Stomach (tissue), 9 donors: ENCODE results near the gene EMP3. TPM values are rescaled to one million over a fixed set of nuclear protein-coding genes. Genes with fewer than 3 reads are reported as not detected.
A peak's percentile ranks its signal among the peaks of the same experiment; 100 is the strongest.

Experiments used
- DNase-seq, 2 donors: peaks; one replicate each; pipeline versions ENCODE4 v3.0.0 to v3.0.0-alpha.2; 2013 to 2019
- H3K27ac ChIP-seq, 5 donors: fragments of 200-600 bp in 4 of 5; sonication (generic) in 4 of 5; one replicate each; pipeline ENCODE4 v1.5.1; 2013 to 2019; ENCODE audit warnings: mild to moderate bottlenecking in 1 of 5, moderate library complexity in 1 of 5
- H3K27me3 ChIP-seq, 3 donors: fragments of 200-600 bp; sonication (generic); one replicate each; pipeline ENCODE4 v1.5.1; 2017 to 2019; ENCODE audit warnings: mixed run types in 1 of 3
- H3K36me3 ChIP-seq, 4 donors: fragments of 200-600 bp; sonication (generic); 1 replicate in 3 of 4; 2 replicates in 1 of 4; pipeline ENCODE4 v1.5.1; 2016 to 2019
- H3K4me1 ChIP-seq, 4 donors: fragments of 200-600 bp; sonication (generic); one replicate each; pipeline ENCODE4 v1.5.1; 2016 to 2019
- H3K4me3 ChIP-seq, 4 donors: fragments of 200-600 bp; sonication (generic) in 3 of 4; one replicate each; pipeline ENCODE4 v1.5.1; 2016 to 2019; ENCODE audit warnings: mild to moderate bottlenecking in 1 of 4
- H3K9me3 ChIP-seq, 4 donors: fragments of 200-600 bp; sonication (generic); one replicate each; pipeline ENCODE4 v1.5.1; 2016 to 2019
- EP300 ChIP-seq: sonication (generic); formaldehyde crosslinking; IDR thresholded peaks from one replicate; pipeline ENCODE4 v1.6.1; 2017; ENCODE audit warnings: antibody characterized with exemption
- POLR2A ChIP-seq, 4 donors: fragments of 450-650 bp; IDR thresholded peaks; one replicate each; pipeline ENCODE4 v1.6.1; 2016; ENCODE audit warnings: antibody characterized with exemption in 4 of 4, control low read depth in 2 of 4, mild to moderate bottlenecking in 1 of 4, moderate library complexity in 1 of 4
- POLR2AphosphoS5 ChIP-seq, 3 donors: sonication (generic); formaldehyde crosslinking; IDR thresholded peaks; one replicate each; pipeline ENCODE4 v1.6.1; 2016; ENCODE audit warnings: antibody characterized with exemption in 3 of 3
- WGBS, 5 donors: extraction: QIAGEN DNeasy Blood & Tissue Kit in 3 of 5; methylation state at CpG; one replicate each; pipeline versions ENCODE4 v1.1.5 to v1.1.7; 2013 to 2018; 5-methylcytosine and 5-hydroxymethylcytosine counted together
- intact Hi-C: fragments of 100-400 bp; cut with DNase I; formaldehyde crosslinking; loops from one replicate; pipeline ENCODE4 v1.15.1; 2023; ENCODE audit warnings: low total_unique reads
- polyA plus RNA-seq, 3 donors: library from polyadenylated mRNA; stranded (reverse); fragments of 200-250 nt; gene quantifications; one replicate each; pipeline ENCODE4 v1.2.3, GENCODE V29; 2013
- total RNA-seq, 5 donors: library from RNA; depleted of rRNA; stranded (reverse); fragments of >200 nt; gene quantifications; one replicate each; pipeline versions ENCODE4 v1.1.0 to v1.2.3, GENCODE V29; 2014 to 2016
- TF ChIP-seq, protein P1 (sequence below), 7 experiments: fragments of 450-650 bp in 4 of 7; fragments of 200-600 bp in 3 of 7; sonication (generic) in 3 of 7; IDR thresholded peaks; one replicate each; pipeline ENCODE4 v1.5.1; 2016 to 2019; ENCODE audit warnings: antibody characterized with exemption in 7 of 7, control low read depth in 2 of 7, mild to moderate bottlenecking in 1 of 7
- donor health status: healthy with polysubstance abuse.
- donor health status: Bipolar disorder and iron deficiency.
- donor health status: healthy.

Gene EMP3
- total and polyA plus RNA-seq, 8 donors: 6.4 to 61.4 (median 44.4) TPM

DNA sequence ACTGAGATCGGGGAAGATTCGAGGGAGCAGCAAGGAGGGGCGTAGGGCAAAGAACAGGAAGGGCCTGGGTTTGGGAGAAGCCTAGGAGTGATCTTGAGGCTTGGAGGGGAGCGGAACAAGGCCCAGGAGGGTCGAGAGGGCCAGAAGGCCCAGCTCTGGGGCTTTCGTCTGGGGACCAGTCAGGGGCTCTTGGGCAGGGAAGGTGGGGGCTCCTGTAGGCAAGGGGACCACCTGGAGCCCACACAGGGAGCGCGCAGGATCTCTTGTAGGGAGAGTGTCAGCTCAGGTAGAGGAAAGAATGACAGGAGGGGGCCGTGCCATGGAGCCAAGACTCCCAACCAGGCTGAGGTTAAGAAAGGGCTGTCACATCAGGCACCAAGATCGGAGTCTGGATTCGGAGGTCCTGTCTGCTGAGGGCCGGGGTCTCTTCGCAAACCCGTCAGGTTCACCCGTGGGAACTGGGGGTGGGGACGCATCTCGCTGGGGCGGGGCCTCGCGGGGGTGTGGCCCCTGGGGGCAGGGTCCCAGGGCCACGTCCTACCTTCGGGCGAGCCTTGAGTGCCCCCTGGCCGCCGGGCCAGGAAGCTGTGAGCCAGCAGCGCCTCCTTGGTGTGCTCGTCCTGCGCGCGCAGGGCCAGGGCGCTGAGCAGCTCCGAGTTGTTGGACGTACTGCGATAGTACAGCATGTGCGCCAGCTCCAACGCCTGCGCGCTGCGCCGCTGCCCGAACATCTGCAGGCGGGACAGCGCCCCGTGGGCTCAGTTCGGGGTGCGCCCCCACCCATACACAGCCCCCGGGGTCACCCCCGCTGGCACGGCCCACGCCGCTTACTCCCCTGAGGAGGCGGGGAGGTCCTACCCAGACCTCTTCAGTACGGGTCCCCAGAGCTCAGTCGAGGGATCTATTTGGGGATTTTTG lies 8.4 kb downstream of the EMP3 start:
- Histone ChIP-seq H3K27ac (peak overlapping the region; percentile 83 to 94 (median 94)), H3K9me3 (no peaks in the 10 kb centered on the region), H3K4me1 (peaks cover 30 to 56% (median 44%) of the 10 kb centered on the region in 4 donors), H3K27me3 (no peaks in the 10 kb centered on the region), H3K36me3 (peaks cover 0 to 16% (median 6%) of the 10 kb centered on the region in 4 donors), H3K4me3 (peak overlapping the region; percentile 43 to 58 (median 51))
- intact Hi-C loops: no loop called here
- DNase-seq: peak; percentile 95 to 98
- WGBS, 5 donors: 3 to 9% (median 4%) methylated on average over 20 to 54 of the region's 54 CpGs
- no peak for TF ChIP-seq EP300
- peak; percentile 43 to 75 (median 61) for TF ChIP-seq POLR2AphosphoS5 (IDR thresholded peaks at IDR 0.05)
- TF ChIP-seq, protein P1, sequence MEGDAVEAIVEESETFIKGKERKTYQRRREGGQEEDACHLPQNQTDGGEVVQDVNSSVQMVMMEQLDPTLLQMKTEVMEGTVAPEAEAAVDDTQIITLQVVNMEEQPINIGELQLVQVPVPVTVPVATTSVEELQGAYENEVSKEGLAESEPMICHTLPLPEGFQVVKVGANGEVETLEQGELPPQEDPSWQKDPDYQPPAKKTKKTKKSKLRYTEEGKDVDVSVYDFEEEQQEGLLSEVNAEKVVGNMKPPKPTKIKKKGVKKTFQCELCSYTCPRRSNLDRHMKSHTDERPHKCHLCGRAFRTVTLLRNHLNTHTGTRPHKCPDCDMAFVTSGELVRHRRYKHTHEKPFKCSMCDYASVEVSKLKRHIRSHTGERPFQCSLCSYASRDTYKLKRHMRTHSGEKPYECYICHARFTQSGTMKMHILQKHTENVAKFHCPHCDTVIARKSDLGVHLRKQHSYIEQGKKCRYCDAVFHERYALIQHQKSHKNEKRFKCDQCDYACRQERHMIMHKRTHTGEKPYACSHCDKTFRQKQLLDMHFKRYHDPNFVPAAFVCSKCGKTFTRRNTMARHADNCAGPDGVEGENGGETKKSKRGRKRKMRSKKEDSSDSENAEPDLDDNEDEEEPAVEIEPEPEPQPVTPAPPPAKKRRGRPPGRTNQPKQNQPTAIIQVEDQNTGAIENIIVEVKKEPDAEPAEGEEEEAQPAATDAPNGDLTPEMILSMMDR (IDR thresholded peaks at IDR 0.05): peak in 5 of 7 experiments; percentile 78 to 90 (median 81)
- TF ChIP-seq POLR2A (IDR thresholded peaks at IDR 0.05): no peak

- Histone ChIP-seq H3K4me1 (peaks cover 3 to 13% (median 7%) of the 10 kb centered on the region in 4 donors), H3K4me3 (no peak overlapping the region), H3K36me3 (peaks cover 0 to 18% (median 13%) of the 10 kb centered on the region in 4 donors), H3K9me3 (no peaks in the 10 kb centered on the region), H3K27ac (no peak overlapping the region), H3K27me3 (no peaks in the 10 kb centered on the region)
- TF ChIP-seq POLR2A (IDR thresholded peaks at IDR 0.05) (no peak), EP300 (no peak), POLR2AphosphoS5 (IDR thresholded peaks at IDR 0.05) (no peak)
- TF ChIP-seq, protein P1 (IDR thresholded peaks at IDR 0.05): no peak
- intact Hi-C loops: no loop called here
- WGBS, 5 donors: 86 to 91% (median 88%) methylated on average over 11 to 14 of the region's 14 CpGs
- no peak for DNase-seq
These were observed 13.0 kb downstream of the EMP3 start for GRCh38 chr19:48338253-48338755.

GRCh38 chr19:48338802-48339503 lies 13.6 kb downstream of the EMP3 start:
- Histone ChIP-seq H3K4me1 (peaks cover 0 to 6% (median 2%) of the 10 kb centered on the region in 4 donors), H3K9me3 (no peaks in the 10 kb centered on the region), H3K4me3 (no peak overlapping the region), H3K36me3 (peaks cover 0 to 21% (median 13%) of the 10 kb centered on the region in 4 donors), H3K27me3 (no peaks in the 10 kb centered on the region), H3K27ac (no peak overlapping the region)
- TF ChIP-seq, protein P1 (IDR thresholded peaks at IDR 0.05): no peak
- TF ChIP-seq EP300 (no peak), POLR2A (IDR thresholded peaks at IDR 0.05) (no peak), POLR2AphosphoS5 (IDR thresholded peaks at IDR 0.05) (no peak)
- intact Hi-C loops: no loop called here
- no peak for DNase-seq
- 86 to 90% (median 89%) methylated on average over 13 to 14 of the region's 14 CpGs for WGBS, 5 donors

GRCh38 chr19:48340995-48341394 lies 15.6 kb downstream of the EMP3 start:
- no peak overlapping the region for H3K27ac ChIP-seq
- intact Hi-C loops: no loop called here
- 89 to 97% (median 94%) methylated on average over 11 of the region's 11 CpGs for WGBS, 5 donors
- DNase-seq: peak in 1 of 2 donors; percentile 54
- no peak overlapping the region for H3K4me3 ChIP-seq
- no peaks in the 10 kb centered on the region for H3K4me1 ChIP-seq
- H3K36me3 ChIP-seq: peaks cover 0 to 21% (median 13%) of the 10 kb centered on the region in 4 donors
- H3K27me3 ChIP-seq: no peaks in the 10 kb centered on the region
- TF ChIP-seq EP300 (no peak), POLR2A (IDR thresholded peaks at IDR 0.05) (no peak)
- TF ChIP-seq, protein P1 (IDR thresholded peaks at IDR 0.05): no peak
- H3K9me3 ChIP-seq: no peaks in the 10 kb centered on the region
